Endothelial cell of umbilical vein (primary cell): ENCODE data around the gene SOX12.

Source experiments
- CTCF ChIP-seq, 2 donors: IDR thresholded peaks; 1 replicate in 1 of 2; 2 replicates in 1 of 2; pipeline ENCODE4 v1.5.1; 2011; ENCODE audit warnings: low read length in 2 of 2, mild to moderate bottlenecking in 2 of 2, moderate library complexity in 2 of 2, control low read depth in 1 of 2, inconsistent platforms in 1 of 2, low read depth in 1 of 2; ENCODE audit not compliant: insufficient read depth in 1 of 2; ENCODE audit errors: extremely low read depth in 1 of 2
- JUN ChIP-seq: IDR thresholded peaks from 2 replicates; pipeline ENCODE4 v1.6.1; 2011; ENCODE audit warnings: borderline replicate concordance, low read depth; ENCODE audit not compliant: insufficient read length, insufficient read depth

DNA sequence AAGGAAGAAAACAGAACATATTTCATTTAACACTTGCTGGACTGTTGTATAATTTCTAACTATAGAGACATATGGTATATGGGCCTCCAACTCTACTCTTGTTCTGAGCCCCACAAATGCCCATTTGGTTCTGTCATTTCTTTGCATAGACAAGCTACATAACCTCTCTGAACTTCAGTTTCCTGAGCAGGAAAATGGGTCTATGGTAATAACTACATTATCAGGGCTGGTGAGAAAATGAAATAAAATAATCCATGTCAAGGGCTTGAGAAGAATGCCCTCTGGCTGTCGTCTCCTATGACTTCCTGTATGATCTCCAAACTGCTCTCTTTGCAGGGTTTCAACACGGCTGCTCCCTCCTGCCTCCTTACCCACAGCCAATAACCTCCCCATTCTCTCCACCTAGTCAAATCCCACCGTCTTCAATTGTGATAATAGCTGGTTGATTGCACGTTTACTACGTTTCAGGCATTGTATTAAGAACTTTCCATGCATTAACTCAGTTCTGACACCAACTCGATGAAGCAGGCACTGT, 16.0 kb upstream of the SOX12 start:
- TF ChIP-seq JUN (no peak), CTCF (IDR thresholded peaks at IDR 0.05; ENCODE audit: extremely low read depth in 1 of 2, insufficient read depth in 1 of 2, low read depth in 1 of 2, low read length in 2 of 2) (no peak)
